Femur (tissue), 1 donor: ENCODE data around the gene SLC36A1.
"Not testable (repeated sequence)": the region's sequence is repeated elsewhere in the genome, so short reads cannot be mapped to it uniquely, and the experiment has no call there.

Source experiments
- DNase-seq: peaks from one replicate; pipeline ENCODE4 v3.0.0-alpha.2; 2017

SLC36A1 gene

DNA sequence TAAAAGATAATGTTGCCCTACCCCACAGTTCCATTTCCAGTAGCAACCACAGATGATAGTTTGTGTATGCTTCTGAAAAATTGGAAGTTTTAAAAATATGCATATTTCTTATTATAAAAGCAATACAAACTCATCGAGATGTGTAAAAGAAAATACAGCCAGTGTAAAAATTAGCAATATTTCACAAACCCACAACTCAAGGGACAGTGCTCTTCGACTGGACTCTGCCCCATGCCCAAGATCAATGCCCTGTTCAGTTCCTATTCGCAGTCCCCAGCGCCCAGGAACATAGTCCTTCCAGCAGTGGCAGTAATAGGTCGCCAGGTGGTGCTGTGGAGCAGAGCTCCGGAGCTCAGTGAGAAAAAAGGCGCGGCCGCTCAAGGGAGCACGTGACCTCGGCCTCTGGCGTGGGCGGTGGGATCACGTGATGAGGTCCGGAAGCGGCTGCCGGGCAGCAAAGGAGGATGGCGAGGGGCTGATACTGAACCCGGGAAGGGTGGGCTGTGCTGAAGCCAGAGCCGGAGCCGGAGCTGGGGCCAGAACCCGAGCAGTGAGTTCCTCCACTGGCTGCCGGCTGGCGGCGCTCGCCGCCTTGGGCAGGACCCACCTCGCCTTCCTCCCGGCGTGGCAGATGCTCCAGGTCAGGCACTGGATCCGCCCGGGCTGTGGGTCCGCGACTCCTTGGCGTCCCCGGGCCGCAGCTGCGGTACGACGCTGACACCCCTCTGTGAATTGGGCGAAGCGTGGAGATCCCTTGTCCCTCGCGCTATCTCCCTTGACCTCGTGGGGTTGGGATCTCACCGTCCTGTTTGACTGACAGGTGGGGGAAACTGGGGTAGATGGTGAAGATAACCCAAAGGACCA, at the start of gene SLC36A1:
SLC36A1 (plus strand) TSS at position 430 of the 864 bp plus-strand sequence. CDS start 11,190 bp downstream, outside the sequence.
- peak; percentile 96 for DNase-seq

DNA sequence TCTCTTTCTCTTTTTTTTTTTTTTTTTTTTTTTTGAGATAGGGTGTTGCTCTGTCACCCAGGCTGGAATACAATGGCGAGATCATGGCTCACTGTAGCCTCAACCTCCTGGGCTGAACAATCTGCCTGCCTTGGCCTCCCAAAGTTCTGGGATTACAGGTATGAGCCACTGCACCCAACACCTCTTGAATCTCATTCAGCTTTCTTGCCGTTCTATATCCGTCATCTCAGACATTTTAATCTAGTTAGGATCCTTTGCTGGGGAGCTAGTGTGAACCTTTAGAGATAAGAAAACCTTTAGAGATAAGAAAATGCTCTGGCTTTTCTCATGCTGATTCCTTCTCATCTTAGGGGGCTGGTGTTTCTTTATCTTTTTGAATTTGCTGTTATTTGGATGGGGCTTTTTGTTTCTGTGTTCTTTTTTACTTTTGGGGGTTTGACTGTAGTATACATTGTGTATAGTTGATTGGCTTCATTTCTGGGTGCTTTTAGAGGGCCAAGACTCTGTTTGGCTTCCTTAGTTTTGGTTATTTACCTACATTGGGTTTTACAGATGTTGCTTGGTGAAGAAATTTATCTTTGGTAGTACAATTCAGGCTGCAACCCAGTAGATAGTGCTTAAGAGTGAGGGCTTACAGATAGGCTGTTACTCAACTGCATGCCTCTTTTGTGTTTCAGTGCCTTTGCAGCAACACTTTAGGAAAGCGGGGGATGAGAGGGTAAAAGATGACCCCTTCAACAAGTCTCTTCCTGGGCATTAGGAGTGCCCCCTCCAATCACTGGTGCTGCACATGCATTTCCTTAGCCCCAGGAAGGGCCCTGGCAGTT, 41.9 kb upstream of the SLC36A1 start:
- no peak for DNase-seq

DNA sequence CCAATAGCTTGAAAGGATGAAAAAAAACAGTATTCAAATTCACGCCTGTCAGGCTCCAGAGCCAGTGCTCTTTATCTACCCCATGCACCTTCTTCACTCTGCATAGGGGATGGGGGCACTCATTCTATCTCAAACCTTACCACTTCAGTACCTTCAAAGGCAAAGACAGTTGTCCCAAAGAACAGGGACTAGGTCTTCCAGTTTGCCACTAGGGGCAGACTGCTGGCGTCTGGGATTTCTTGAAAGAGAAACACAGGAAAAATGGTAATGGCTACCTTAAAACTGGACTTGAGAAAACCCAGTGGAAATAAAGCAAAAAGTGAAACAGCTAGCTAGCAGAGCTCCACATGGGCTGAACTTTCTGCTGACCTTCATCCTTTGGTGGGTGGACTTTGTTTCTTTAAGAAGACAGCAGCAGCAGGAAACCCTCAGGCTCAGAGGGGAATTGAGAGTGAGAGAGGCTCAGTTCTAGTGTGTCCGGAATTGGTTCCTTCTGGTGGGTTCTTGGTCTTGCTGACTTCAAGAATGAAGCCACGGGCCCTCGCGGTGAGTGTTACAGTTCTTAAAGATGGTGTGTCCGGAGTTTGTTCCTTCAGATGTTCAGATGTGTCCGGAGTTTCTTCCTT, 41.0 kb upstream of the SLC36A1 start:
- DNase-seq: no peak

DNA sequence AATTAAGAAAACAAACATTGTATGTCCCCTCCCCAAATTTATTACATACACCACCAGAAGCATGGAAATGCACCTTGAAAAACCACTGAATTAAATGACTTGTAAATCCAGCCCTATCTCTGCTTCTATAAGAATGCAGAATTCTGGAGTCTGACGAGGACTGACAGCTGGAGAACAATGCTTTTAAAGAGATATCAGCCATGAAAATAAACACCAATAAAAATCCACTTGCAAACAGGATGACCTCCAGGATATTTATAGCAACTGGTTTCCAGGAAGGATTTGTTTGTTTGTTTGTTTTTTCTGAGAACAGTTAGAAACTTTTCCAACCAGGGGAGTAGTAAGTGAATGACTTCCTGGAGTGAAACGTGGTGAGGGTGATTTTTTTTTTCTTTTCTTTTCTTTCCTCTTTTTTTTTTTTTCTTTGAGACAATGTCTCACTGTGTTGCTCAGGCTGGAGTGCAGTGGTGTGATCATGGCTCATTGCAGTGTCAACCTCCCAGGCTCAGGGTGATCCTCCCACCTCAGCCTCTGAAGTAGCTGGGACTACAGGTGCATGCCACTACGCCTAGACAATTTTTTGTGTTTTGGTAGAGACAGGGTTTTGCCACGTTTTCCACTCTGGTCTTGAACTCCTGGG, 38.7 kb upstream of the SLC36A1 start:
- DNase-seq: no peak

DNA sequence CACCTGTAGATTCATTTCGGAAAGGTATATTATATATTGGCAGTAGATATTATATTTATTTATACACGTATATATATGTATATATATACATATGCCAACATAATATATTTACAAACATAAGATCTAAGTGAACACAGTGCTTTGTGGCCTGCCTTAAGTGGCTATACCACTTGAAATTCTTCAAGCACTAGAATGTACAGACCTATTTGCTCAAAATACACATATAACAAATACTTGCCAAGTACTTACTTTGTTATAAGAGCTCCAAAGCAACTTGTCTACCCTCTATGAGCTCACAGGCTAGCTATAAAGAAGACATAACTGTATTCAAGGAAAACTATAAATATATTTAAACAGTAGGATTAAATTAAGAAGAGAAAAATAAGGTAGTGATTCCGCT, 33.6 kb upstream of the SLC36A1 start:
- no peak for DNase-seq

DNA sequence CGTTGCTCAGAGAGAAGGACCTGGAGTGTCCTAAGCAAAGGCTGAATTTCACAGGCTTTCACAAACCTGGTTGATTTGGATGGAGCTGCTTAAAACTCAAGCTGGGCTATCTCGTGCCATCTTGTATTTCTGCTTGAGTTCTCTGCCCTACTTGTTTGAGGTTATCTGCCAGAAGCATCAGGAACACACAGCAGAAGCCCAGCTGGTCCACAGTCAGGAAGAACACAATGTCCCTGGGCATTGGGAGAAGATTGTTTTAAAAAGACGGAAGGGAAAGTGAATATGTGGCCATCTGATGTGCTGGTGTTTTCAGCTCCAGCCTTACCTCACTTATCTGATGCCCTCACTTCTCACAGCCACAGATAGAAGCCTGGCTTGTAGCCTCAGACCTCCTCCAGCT, 32.9 kb upstream of the SLC36A1 start:
- no peak for DNase-seq

DNA sequence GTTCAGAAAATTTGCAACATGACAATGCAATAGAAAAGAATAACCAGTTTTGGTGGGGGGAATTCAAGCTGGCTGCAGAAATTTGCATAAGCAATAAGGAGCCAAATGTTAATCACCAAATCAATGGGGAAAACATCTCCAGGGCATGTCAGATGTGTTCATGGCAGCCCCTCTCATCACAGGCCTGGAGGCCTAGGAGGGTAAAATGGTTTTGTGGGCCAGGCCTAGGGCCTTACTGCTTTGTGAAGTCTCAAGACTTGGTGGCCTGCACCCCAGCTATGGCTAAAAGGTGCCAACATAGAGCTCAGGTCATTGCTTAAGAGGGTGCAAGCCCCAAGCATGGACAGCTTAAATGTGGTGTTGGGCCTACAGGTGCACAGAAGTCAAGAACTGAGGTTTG, 29.7 kb upstream of the SLC36A1 start:
- DNase-seq: no peak

DNA sequence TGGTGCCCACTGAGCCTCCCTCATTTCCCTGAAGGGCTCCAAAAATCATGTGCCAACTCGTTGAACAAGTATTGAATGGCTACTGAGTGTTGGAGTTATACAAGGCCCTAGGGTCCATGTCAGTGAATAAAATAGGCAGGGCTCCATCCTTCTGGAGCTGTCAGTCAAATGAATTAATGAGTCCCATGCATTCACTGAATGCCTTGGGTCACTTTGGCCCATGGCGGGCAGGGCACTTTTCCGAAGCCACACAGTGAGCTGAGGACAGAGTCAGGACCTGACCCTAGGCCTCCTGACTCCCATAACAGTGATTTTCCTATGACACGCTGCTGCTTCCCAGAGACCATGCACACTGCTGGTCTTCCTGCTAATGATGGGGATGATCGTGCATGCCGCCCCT, 27.3 kb upstream of the SLC36A1 start:
- DNase-seq: no peak

DNA sequence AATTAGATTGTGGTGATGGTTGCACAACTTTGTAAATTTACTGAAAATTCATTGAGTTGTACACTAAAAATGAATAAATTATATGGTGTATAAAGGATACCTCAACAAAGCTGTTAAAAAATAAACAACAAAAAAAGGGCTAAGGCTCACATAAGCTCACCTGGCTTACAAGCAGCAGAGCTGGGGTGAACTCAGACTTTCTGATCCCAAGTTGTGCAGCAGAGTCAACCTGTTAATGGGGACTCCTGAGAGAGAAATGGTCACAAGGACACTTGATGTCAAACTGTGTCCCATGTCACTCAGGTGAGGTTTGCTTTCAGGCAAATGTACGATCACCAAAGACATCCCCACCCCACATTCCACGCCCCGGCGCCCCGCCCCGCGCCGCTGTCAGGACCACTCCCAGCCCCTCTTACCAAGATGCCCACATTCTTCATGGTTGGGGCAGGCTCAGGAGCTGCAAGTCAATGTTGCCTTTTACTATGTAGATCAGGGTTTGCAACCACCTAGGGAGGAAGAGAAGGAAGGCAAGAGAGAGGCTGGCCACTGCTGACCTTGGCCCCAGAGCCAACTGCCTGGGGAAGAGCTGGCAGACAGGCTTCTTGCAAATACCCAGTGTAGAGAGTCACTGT, 22.4 kb upstream of the SLC36A1 start:
- no peak for DNase-seq

DNA sequence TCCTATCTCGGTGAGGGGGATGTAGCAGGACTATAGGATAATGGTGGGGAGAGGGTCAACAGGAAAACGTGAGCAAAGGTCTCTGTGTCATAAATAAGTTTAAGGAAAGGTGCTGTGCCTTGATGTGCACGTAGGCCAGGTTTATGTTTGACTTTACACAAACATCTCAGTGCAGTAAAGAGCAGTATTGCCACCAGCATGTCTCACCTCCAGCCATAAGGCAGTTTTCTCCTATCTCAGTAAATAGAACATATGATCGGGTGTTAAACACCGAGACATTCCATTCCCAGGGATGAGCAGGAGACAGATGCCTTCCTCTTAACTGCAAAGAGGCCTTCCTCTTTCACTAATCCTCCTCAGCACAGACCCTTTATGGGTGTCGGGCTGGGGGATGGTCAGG, 21.1 kb upstream of the SLC36A1 start:
- DNase-seq: not testable (repeated sequence)

DNA sequence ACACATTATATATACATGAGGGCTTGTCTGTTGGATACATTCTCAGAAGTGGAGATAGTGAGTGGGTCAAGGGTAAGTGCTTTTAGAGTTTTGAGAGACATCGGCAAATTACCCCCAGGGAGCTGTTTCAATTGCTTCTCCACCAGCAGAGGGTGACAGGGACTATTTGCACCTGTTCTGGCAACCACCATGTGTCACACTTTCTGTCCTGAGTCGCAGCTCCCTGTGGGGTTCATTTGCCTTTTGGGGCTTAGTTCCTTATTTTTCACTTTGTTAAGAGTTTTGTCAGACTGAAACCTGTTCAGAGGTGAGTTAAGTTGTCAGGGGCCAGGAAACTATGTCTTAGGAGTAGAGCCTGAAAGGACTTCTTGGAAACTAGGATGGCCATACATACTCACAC, 20.1 kb upstream of the SLC36A1 start:
- no peak for DNase-seq

DNA sequence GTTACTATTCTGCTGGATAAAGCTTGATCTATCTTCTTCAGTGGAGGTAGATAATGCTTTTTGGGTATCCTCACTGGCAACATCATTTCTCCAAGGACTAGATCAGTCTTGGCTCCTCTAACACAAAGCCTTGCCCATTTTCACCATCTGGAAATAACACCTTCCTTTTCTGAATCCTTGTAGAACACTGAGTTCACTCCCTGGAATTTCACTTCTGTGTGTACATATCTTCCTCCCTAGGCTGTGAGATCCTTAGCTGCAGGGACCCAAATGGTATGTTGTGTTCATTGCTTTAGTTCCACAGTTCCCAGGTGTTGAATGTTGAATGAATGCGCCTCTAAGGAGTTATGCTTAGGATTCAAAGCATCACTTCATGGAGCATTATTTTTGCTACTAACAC, 16.7 kb upstream of the SLC36A1 start:
- no peak for DNase-seq

DNA sequence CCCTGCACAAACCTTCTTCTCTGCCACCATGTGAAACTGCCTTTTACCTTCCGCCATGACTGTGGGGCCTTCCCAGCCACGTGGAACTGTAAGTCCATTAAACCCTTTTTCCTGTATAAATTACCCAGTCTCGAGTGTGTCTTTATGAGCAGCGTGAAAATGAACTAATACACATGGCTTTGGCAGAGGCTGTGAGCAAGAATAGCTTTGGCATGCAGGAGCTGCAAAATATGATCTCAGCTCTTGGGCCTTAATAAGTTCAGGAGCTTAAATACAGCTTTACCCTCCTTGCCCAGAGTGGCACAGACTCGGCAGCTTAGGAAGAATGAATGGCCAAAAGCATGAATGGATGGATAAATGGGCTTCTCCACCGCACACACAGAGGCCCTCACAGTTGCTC, 15.7 kb upstream of the SLC36A1 start:
- DNase-seq: no peak

DNA sequence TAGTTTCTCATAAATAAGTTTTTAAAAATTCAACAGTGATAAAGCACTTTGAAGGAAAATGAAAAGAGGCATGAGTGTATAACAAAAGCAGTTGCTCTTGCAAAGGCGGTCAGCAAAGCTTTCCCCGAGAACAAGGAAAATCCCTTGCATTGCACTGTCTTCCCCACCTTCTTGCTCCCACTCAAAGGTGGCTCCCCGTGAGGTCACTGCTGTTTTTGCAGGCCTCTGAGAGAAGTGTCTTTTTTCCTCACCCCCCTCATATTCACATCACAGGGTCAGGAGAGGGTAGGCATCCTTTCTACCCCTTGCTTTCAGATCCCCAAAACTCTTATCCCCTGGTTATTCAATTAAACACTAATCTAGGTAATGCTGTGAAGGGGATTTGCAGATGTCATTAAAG, 15.2 kb upstream of the SLC36A1 start:
- no peak for DNase-seq

DNA sequence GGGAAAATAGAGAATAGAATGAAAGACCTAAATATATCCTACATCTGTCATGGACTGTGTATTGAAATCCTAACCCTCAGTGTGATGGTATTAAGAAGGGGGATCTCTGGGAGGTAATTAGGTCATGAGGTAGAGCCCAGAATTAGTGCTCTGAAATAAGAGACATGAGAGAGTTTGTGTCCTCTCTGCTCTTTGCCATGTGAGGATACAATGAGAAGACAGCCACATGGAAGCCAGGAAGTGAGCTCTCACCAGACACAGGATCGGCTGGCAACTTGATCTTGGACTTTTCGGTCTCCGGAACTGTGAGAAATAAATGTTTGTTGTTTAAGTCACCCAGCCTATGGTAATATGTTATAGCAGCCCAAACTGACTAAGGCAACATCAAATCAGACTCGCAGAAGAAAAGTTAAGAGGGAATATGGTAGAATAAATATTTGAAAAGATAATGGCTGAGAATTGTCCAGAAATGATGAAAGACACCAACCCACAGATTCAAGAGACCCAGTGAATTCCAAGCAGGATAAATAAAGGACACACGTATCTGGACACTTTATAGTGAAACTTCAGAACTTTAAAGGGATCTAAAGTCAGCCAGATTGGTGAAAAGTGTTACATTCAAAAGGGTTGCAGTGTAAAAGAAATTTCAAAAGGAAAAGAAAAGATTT, 12.7 kb upstream of the SLC36A1 start:
- DNase-seq: no peak

DNA sequence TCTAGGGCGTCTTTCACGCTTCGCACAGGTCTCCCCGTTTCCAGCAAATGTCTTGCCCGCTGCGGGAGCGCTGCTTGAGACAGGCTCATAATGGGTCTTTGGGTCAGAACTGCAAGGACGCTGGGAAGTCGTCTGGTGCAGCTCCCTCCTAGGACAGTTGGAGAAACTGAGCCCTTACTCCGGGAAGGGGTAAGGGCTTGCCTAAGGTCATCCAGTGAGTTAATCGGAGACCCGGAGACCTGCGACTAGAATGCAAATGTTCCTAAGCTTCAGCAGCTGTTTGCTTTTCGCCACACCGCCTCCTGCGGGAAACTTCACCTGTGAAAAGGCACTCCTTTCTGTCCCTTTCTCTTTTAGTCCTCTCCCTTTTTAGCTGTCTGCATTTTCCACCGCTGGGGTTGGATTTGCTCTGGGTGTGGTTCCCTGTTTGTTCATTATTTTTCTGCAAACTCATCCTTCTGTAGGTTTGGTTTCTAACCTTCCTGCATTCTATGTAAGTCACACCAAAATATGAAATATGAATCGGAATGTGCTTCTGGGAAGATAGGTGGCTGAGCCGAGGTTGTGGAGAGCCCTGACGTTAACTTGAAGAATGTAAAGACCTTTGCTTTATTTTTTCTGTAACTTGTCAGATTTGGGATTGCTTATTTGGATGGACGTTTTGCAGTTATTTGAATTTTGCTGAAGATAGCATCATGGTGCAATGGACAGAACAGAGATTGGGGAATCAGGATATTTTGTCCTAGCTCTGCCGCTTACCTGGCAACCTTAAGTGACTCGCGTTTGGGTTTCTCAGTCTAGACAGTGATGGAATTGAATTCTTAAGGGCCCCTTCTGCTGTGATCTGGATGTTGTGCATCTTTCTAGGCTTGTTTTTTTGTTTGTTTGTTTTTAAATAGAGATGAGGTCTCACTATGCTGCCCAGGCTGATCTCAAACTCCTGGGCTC, 909 bp downstream of the SLC36A1 start:
- peak; percentile 28 for DNase-seq

DNA sequence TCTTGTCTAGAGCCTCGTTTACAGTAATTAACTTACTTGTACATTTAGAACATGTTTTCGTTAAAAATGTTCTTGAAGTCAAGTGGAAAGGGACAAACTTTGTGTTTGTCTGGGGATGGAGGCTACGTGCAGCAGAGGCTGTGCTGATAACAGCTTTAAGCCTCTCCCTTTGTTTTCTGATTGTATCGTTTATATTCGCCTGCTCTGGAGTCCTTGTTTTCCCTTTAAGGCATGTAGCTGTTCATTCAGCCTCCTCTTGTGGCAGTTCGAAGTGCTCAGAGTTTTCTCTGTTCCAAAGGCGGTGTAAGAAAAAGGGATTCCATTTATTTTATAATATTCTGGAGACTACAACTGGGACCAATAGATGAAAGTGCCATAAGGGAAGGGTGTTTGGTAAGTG, 1.9 kb downstream of the SLC36A1 start:
- no peak for DNase-seq

DNA sequence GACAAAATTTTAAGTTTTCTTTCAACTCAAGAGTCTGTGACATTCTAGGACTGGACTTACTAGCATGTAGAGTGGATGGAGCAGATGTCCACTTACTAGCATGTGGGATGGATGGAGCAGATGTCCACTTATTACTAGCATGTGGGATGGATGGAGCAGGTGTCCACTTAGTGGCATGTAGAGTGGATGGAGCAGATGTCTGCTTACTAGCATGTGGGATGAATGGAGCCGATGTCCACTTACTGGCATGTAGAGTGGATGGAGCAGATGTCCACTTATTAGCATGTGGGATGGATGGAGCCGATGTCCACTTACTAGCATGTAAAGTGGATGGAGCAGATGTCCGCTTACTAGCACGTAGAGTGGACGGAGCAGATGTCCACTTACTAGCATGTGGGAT, 2.4 kb downstream of the SLC36A1 start:
- no peak for DNase-seq

DNA sequence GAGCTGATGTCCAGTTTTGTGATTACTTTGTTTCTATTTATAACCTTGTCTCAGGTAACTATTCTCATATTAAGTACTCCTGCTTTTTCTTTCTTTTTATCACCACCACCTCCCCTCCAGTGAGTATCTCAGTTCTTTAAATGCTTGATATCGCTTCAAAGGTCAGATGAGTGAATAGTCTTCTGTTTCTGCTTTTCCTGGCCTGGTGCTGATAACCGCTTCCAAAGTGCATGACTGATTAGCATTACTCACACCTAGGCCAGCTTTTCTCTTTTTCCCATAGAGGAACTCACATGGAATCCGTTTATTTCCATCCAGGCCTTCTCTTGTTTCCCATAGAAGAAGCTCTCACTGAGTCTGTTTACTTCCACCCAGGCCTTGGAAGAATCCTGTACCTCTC, 3.2 kb downstream of the SLC36A1 start:
- no peak for DNase-seq

DNA sequence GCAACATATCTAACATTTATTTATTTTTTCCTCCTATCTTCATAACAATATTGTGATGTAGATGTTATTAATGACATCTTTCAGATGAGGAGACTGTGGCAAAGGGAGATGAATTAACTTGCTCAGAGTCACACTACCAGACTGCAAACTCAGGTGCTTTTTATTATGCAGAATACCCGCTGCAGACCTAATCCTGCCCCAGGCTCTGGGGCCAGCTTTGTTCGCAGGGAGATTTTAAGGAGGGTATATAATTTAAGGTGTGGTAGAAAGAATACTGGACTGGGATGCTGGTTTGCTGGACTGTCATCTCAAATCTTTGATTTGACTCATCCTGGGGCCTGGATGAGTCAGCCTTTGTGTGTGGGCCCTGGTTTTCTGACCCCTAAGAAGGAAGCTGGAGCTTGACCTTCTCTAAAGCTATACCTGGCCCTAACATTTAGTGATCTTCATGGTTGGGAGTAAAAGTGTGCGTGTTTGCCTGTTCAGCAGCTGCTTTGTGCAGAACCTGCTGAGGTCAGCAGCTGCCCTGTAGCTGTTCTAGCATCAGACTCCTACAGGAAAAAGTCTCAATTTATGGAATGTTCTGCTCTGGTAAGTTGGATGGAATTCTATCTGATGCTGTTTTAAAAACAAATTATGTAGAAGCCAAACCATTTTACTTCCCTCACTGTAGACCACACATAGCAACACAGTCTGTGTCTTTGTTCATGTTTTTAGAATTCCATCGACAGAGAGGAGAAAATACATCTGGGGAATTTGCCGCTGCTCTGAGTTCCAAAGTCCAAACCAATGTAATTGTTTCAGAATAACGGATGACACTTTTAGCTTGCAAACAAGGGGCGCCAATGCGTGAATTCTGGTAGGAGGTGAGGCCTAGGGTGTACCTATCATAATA, 4.5 kb downstream of the SLC36A1 start:
- no peak for DNase-seq
